PC-3 (cell line): ENCODE data around the gene ZFAND4. TPM values are rescaled to one million over a fixed set of nuclear protein-coding genes. Genes with fewer than 3 reads are reported as not detected.

Experiments
- ATAC-seq: fragments of 200-7000 bp; cut with Tn5 transposase; 2 replicates; pipeline ENCODE4 v1.9.1; 2020; ENCODE audit warnings: mild to moderate bottlenecking, moderate library complexity
- BruUV-seq: library from RNA; stranded (reverse); fragments of 400-500 nt; replicated peaks from 2 replicates; lab custom pipeline; 2021; lab: Mats Ljungman, UMichigan
- CTCF ChIA-PET: fragments of 300-600 bp; sonication (Branson Sonifier 250); formaldehyde crosslinking; loops from one replicate; lab custom pipeline; 2022; ENCODE audit warnings: antibody characterized with exemption; lab: Charles Lee
- POLR2A ChIA-PET: fragments of 300-600 bp; sonication (Branson Sonifier 250); formaldehyde crosslinking; loops from one replicate; lab custom pipeline; 2022; ENCODE audit warnings: antibody characterized with exemption; ENCODE audit not compliant: unreplicated experiment; lab: Charles Lee
- DNase-seq: peaks from one replicate; pipeline ENCODE4 v3.0.0-alpha.2; 2015
- H2AFZ ChIP-seq: fragments of 300-600 bp; sonication (generic); 2 replicates; pipeline ENCODE4 v1.6.0; 2016; ENCODE audit warnings: antibody characterized with exemption, low read length
- H3F3A ChIP-seq: fragments of 300-600 bp; sonication (generic); one replicate; pipeline ENCODE4 v1.6.0; 2017; ENCODE audit warnings: antibody characterized with exemption, low read length, control low read depth, mild to moderate bottlenecking; ENCODE audit not compliant: unreplicated experiment
- H3K27ac ChIP-seq: fragments of 300-600 bp; sonication (generic); 2 replicates; pipeline ENCODE4 v1.5.1; 2016; ENCODE audit warnings: mild to moderate bottlenecking, low read length
- H3K27me3 ChIP-seq: fragments of 300-600 bp; sonication (generic); 2 replicates; pipeline ENCODE4 v1.6.1; 2016; ENCODE audit warnings: low read length, mixed read lengths
- H3K36me3 ChIP-seq: fragments of 300-600 bp; sonication (generic); 2 replicates; pipeline ENCODE4 v1.6.1; 2016; ENCODE audit warnings: low read depth, mixed run types, low read length, mixed read lengths
- H3K4me1 ChIP-seq: fragments of 300-600 bp; sonication (generic); 2 replicates; pipeline ENCODE4 v1.5.1; 2016; ENCODE audit warnings: low read length; ENCODE audit not compliant: insufficient read depth
- H3K4me2 ChIP-seq: fragments of 300-600 bp; sonication (generic); 2 replicates; pipeline ENCODE4 v1.6.0; 2016; ENCODE audit warnings: low read length
- H3K4me3 ChIP-seq: fragments of 300-600 bp; sonication (generic); 2 replicates; pipeline ENCODE4 v1.5.1; 2016; ENCODE audit warnings: mild to moderate bottlenecking, low read length, mixed read lengths
- H3K79me2 ChIP-seq: fragments of 300-600 bp; sonication (generic); 2 replicates; pipeline ENCODE4 v1.6.1; 2017; ENCODE audit warnings: low read length, mixed read lengths
- H3K9ac ChIP-seq: fragments of 300-600 bp; sonication (generic); 2 replicates; pipeline ENCODE4 v1.6.0; 2016; ENCODE audit warnings: mild to moderate bottlenecking, low read length
- H3K9me2 ChIP-seq: fragments of 300-600 bp; sonication (generic); replicated peaks from 2 replicates; pipeline ENCODE4 v1.6.1; 2016; ENCODE audit warnings: mixed run types, low read length, mixed read lengths
- H3K9me3 ChIP-seq: fragments of 300-600 bp; sonication (generic); 2 replicates; pipeline ENCODE4 v1.6.1; 2016; ENCODE audit warnings: low read length, mixed read lengths
- H4K20me1 ChIP-seq: fragments of 300-600 bp; sonication (generic); 2 replicates; pipeline ENCODE4 v1.6.1; 2016; ENCODE audit warnings: low read length, mixed read lengths
- CTCF ChIP-seq: fragments of 300-600 bp; sonication (generic); conservative IDR thresholded peaks from 2 replicates; pipeline ENCODE4 v1.5.1; 2017; ENCODE audit warnings: antibody characterized with exemption, low read depth, mild to moderate bottlenecking, low read length
- EZH2 ChIP-seq: fragments of 300-600 bp; sonication (generic); IDR thresholded peaks from one replicate; pipeline ENCODE4 v1.6.1; 2017; ENCODE audit warnings: antibody characterized with exemption, mild to moderate bottlenecking, low read length; ENCODE audit not compliant: unreplicated experiment
- EZH2phosphoT487 ChIP-seq: fragments of 300-600 bp; sonication (generic); IDR thresholded peaks from 2 replicates; pipeline ENCODE4 v1.6.1; 2018; ENCODE audit warnings: mild to moderate bottlenecking, antibody characterized with exemption, low read length, borderline replicate concordance
- intact Hi-C: fragments of 100-400 bp; cut with micrococcal nuclease; formaldehyde crosslinking; loops from 2 replicates; pipeline ENCODE4 v1.9.0; 2023
- total RNA-seq: library from RNA; depleted of rRNA; stranded (reverse); fragments of >200 nt; gene quantifications from 2 replicates; pipeline ENCODE4 v1.2.3, GENCODE V29; 2014

ZFAND4 gene
- total RNA-seq, 1 experiment from 2014 or later: 8.7 TPM

GRCh38 chr10:45612741-45613140 is 59.8 kb downstream of the ZFAND4 start:
- H3K9me3 ChIP-seq: no peaks in the 10 kb centered on the region
- no peaks in the 10 kb centered on the region for H3K4me1 ChIP-seq
- ChIA-PET POLR2A (no interaction called here), CTCF (no interaction called here)
- no peak overlapping the region for H2AFZ ChIP-seq
- H3F3A ChIP-seq: no peaks in the 10 kb centered on the region
- H4K20me1 ChIP-seq: no peaks in the 10 kb centered on the region
- DNase-seq: no peak
- H3K9ac ChIP-seq: no peak overlapping the region
- no peak overlapping the region for H3K4me2 ChIP-seq
- H3K79me2 ChIP-seq: no peaks in the 10 kb centered on the region
- no peaks in the 10 kb centered on the region for H3K9me2 ChIP-seq
- intact Hi-C loops: no loop called here
- no peak overlapping the region for H3K27ac ChIP-seq
- TF ChIP-seq CTCF (no peak), EZH2 (no peak), EZH2phosphoT487 (no peak)
- H3K36me3 ChIP-seq: no peaks in the 10 kb centered on the region
- no peaks in the 10 kb centered on the region for H3K27me3 ChIP-seq
- no peak overlapping the region for H3K4me3 ChIP-seq
- no TSS peak for BruUV-seq
- no peak for ATAC-seq

GRCh38 chr10:45608052-45608451 is 64.5 kb downstream of the ZFAND4 start:
- no peaks in the 10 kb centered on the region for H4K20me1 ChIP-seq

More at GRCh38 chr10:45608052-45608451, 64.5 kb downstream of the ZFAND4 start:
- Histone ChIP-seq H3K9ac (no peak overlapping the region), H2AFZ (no peak overlapping the region), H3K9me2 (no peaks in the 10 kb centered on the region), H3K79me2 (no peaks in the 10 kb centered on the region), H3K4me3 (no peak overlapping the region), H3K36me3 (no peaks in the 10 kb centered on the region), H3K4me2 (no peak overlapping the region), H3F3A (no peaks in the 10 kb centered on the region), H3K4me1 (no peaks in the 10 kb centered on the region), H3K27ac (no peak overlapping the region), H3K27me3 (no peaks in the 10 kb centered on the region), H3K9me3 (no peaks in the 10 kb centered on the region)
- no peak for TF ChIP-seq EZH2
- no peak for TF ChIP-seq EZH2phosphoT487
- TF ChIP-seq CTCF: no peak
- ATAC-seq (no peak), DNase-seq (no peak)
- ChIA-PET CTCF (no interaction called here), POLR2A (no interaction called here)
- intact Hi-C loops: no loop called here
- BruUV-seq: no TSS peak
